Stimulated activated CD4-positive, alpha-beta T cell treated with anti-CD3 and anti-CD28 coated beads, Interleukin-4, amount 100 ng/mL, for 24 hours (primary cell): ENCODE results near the gene NSMF.

Experiments
- DNase-seq: peaks from one replicate; pipeline ENCODE4 v3.0.0-alpha.2; 2020

Gene NSMF

GRCh38 chr9:137445930-137446431, 13.2 kb downstream of the NSMF start:
- DNase-seq, result no peak

GRCh38 chr9:137445275-137445807, 13.8 kb downstream of the NSMF start:
- peak; percentile 89 for DNase-seq

GRCh38 chr9:137444106-137444790, 14.9 kb downstream of the NSMF start:
- no peak for DNase-seq

GRCh38 chr9:137441935-137442321, 17.2 kb downstream of the NSMF start:
- DNase-seq, result no peak

- DNase-seq, result no peak
Observed at GRCh38 chr9:137441289-137441934, 17.7 kb downstream of the NSMF start, which contains the start of gene ENTPD8. Gene ENTPD8 (minus strand): TSS chr9:137441357. CDS start chr9:137438285, 3,072 bp downstream.

- no peak for DNase-seq
Observed at GRCh38 chr9:137439158-137439714, 19.9 kb downstream of the NSMF start.

GRCh38 chr9:137438591-137439157, 20.5 kb downstream of the NSMF start:
- no peak for DNase-seq

GRCh38 chr9:137437691-137438590, 21.2 kb downstream of the NSMF start:
- DNase-seq, result no peak

GRCh38 chr9:137436761-137437600, 22.2 kb downstream of the NSMF start:
- DNase-seq, result no peak

GRCh38 chr9:137435980-137436760, 23.0 kb downstream of the NSMF start:
- DNase-seq, result no peak

- no peak for DNase-seq
Observed at GRCh38 chr9:137435381-137435891, 23.7 kb downstream of the NSMF start.

GRCh38 chr9:137434498-137435380, 24.4 kb downstream of the NSMF start:
- DNase-seq, result no peak

- no peak for DNase-seq
Observed at GRCh38 chr9:137433916-137434431, 25.2 kb downstream of the NSMF start.

GRCh38 chr9:137433349-137433915, 25.7 kb downstream of the NSMF start:
- no peak for DNase-seq

- DNase-seq, result no peak
Observed at GRCh38 chr9:137432687-137433348, 26.3 kb downstream of the NSMF start.

GRCh38 chr9:137431416-137431931, 27.7 kb downstream of the NSMF start:
- no peak for DNase-seq

- DNase-seq, result no peak
Observed at GRCh38 chr9:137430723-137431415, 28.3 kb downstream of the NSMF start.
